HCT116 (cell line): ENCODE data around the gene BMPER.

Experiments
- CEBPB ChIP-seq: IDR thresholded peaks from 2 replicates; pipeline ENCODE4 v1.6.1; 2012; ENCODE audit warnings: low read depth
- EGR1 ChIP-seq: IDR thresholded peaks from 2 replicates; pipeline ENCODE4 v1.6.1; 2012; ENCODE audit warnings: low read depth
- EZH2 ChIP-seq: fragments of 200-600 bp; sonication (generic); IDR thresholded peaks from 2 replicates; pipeline ENCODE4 v1.6.1; 2017; ENCODE audit warnings: antibody characterized with exemption, mixed run types
- EZH2phosphoT487 ChIP-seq: fragments of 200-600 bp; IDR thresholded peaks from 2 replicates; pipeline ENCODE4 v1.6.1; 2018; ENCODE audit warnings: antibody characterized with exemption, borderline replicate concordance
- JUND ChIP-seq: IDR thresholded peaks from 2 replicates; pipeline ENCODE4 v1.6.1; 2012
- POLR2A ChIP-seq: IDR thresholded peaks from 2 replicates; pipeline ENCODE4 v1.7.0; 2011; ENCODE audit warnings: borderline replicate concordance; ENCODE audit not compliant: insufficient read depth, insufficient read length; ENCODE audit errors: extremely low read depth
- POLR2AphosphoS5 ChIP-seq: IDR thresholded peaks from 2 replicates; pipeline ENCODE4 v1.6.1; 2011; ENCODE audit warnings: mild to moderate bottlenecking, low read depth, low read length, moderate library complexity
- SIN3A ChIP-seq: IDR thresholded peaks from 2 replicates; pipeline ENCODE4 v1.6.1; 2012; ENCODE audit warnings: low read depth
- TCF7L2 ChIP-seq: IDR thresholded peaks from 2 replicates; pipeline ENCODE4 v1.7.0; 2011; ENCODE audit warnings: borderline replicate concordance, inconsistent platforms; ENCODE audit not compliant: insufficient read depth, insufficient read length; ENCODE audit errors: extremely low read depth
- TF ChIP-seq, protein P1 (sequence below), 3 experiments: fragments of 200-600 bp in 1 of 3; sonication (generic) in 1 of 3; IDR thresholded peaks in 2 of 3; conservative IDR thresholded peaks in 1 of 3; 2 replicates each; pipeline ENCODE4 v1.5.1; 2012 to 2017; ENCODE audit warnings: low read depth in 2 of 3, low read length in 2 of 3, antibody characterized with exemption in 1 of 3, borderline replicate concordance in 1 of 3, control low read depth in 1 of 3, mild to moderate bottlenecking in 1 of 3, mixed read lengths in 1 of 3, mixed run types in 1 of 3, moderate library complexity in 1 of 3; ENCODE audit not compliant: insufficient read depth in 1 of 3
- TF ChIP-seq, protein P2 (sequence below): IDR thresholded peaks from 2 replicates; pipeline ENCODE4 v1.6.1; 2011; ENCODE audit warnings: mild to moderate bottlenecking, low read length, moderate library complexity; ENCODE audit not compliant: insufficient replicate concordance; ENCODE audit errors: extremely low read depth
- TF ChIP-seq, protein P3 (sequence below): IDR thresholded peaks from 2 replicates; pipeline ENCODE4 v1.6.1; 2012

DNA sequence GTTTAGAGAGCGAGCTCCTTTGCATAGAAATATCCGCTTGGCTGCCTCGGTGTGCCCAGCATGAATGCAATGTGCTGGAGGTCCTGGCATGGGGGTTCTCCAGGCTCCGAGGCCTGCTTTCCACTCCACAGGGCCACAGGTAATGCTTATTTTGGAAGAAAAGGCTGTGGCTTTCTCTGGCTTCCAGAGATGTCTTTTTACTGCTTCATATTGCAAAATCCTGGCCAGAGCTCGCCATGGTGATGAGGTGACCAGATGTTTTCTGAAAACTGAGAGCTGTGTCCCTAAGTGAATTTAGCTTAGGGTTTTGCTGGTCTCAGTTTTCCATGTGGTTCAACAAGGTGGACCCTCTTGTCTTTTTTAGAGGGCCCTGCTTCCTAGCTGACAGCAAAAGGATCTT is 65.2 kb downstream of the BMPER start:
- TF ChIP-seq JUND (no peak), CEBPB (no peak), POLR2AphosphoS5 (no peak), POLR2A (no peak), EZH2 (no peak), EZH2phosphoT487 (no peak), TCF7L2 (no peak), SIN3A (no peak), EGR1 (no peak)
- TF ChIP-seq, protein P1, sequence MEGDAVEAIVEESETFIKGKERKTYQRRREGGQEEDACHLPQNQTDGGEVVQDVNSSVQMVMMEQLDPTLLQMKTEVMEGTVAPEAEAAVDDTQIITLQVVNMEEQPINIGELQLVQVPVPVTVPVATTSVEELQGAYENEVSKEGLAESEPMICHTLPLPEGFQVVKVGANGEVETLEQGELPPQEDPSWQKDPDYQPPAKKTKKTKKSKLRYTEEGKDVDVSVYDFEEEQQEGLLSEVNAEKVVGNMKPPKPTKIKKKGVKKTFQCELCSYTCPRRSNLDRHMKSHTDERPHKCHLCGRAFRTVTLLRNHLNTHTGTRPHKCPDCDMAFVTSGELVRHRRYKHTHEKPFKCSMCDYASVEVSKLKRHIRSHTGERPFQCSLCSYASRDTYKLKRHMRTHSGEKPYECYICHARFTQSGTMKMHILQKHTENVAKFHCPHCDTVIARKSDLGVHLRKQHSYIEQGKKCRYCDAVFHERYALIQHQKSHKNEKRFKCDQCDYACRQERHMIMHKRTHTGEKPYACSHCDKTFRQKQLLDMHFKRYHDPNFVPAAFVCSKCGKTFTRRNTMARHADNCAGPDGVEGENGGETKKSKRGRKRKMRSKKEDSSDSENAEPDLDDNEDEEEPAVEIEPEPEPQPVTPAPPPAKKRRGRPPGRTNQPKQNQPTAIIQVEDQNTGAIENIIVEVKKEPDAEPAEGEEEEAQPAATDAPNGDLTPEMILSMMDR (IDR thresholded peaks at IDR 0.05 in 2 of 3, conservative IDR thresholded peaks at IDR 0.05 in 1 of 3; ENCODE audit: borderline replicate concordance in 1 of 3, insufficient read depth in 1 of 3, low read depth in 2 of 3, low read length in 2 of 3) = no peak
- TF ChIP-seq, protein P2, sequence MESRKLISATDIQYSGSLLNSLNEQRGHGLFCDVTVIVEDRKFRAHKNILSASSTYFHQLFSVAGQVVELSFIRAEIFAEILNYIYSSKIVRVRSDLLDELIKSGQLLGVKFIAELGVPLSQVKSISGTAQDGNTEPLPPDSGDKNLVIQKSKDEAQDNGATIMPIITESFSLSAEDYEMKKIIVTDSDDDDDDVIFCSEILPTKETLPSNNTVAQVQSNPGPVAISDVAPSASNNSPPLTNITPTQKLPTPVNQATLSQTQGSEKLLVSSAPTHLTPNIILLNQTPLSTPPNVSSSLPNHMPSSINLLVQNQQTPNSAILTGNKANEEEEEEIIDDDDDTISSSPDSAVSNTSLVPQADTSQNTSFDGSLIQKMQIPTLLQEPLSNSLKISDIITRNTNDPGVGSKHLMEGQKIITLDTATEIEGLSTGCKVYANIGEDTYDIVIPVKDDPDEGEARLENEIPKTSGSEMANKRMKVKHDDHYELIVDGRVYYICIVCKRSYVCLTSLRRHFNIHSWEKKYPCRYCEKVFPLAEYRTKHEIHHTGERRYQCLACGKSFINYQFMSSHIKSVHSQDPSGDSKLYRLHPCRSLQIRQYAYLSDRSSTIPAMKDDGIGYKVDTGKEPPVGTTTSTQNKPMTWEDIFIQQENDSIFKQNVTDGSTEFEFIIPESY = no peak
- TF ChIP-seq, protein P3, sequence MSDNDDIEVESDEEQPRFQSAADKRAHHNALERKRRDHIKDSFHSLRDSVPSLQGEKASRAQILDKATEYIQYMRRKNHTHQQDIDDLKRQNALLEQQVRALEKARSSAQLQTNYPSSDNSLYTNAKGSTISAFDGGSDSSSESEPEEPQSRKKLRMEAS = no peak
